Prostate gland (tissue), 2 donors: ENCODE results near the gene CEBPZOS. TPM values are rescaled to one million over a fixed set of nuclear protein-coding genes. Genes with fewer than 3 reads are reported as not detected.

Experiments
- DNase-seq: peaks from one replicate; pipeline ENCODE4 v3.0.0-alpha.2; 2019; ENCODE audit warnings: low spot score
- H3K27ac ChIP-seq, 2 donors: fragments of 200-600 bp; sonication (generic); 2 replicates each; pipeline ENCODE4 v1.5.1; 2017 to 2019
- H3K27me3 ChIP-seq: fragments of 200-600 bp; sonication (generic); replicated peaks from 2 replicates; pipeline ENCODE4 v1.5.1; 2019; ENCODE audit not compliant: insufficient read depth
- H3K36me3 ChIP-seq, 2 donors: fragments of 200-600 bp; sonication (generic); 1 replicate in 1 of 2; 2 replicates in 1 of 2; pipeline versions ENCODE4 v1.5.1 to v1.8.1; 2017 to 2019
- H3K4me1 ChIP-seq: fragments of 200-600 bp; sonication (generic); replicated peaks from 2 replicates; pipeline ENCODE4 v1.5.1; 2019
- H3K4me3 ChIP-seq, 2 donors: fragments of 200-600 bp; sonication (generic); 2 replicates each; pipeline ENCODE4 v1.5.1; 2017 to 2019
- H3K9me3 ChIP-seq: fragments of 200-600 bp; sonication (generic); 2 replicates; pipeline ENCODE4 v1.5.1; 2017
- POLR2A ChIP-seq: fragments of 450-650 bp; IDR thresholded peaks from one replicate; pipeline ENCODE4 v1.6.1; 2016; ENCODE audit warnings: antibody characterized with exemption, mild to moderate bottlenecking
- POLR2AphosphoS5 ChIP-seq: sonication (generic); formaldehyde crosslinking; IDR thresholded peaks from one replicate; pipeline ENCODE4 v1.6.1; 2017; ENCODE audit warnings: antibody characterized with exemption
- WGBS: methylation state at CpG from one replicate; pipeline ENCODE4 v1.1.5; 2018; 5-methylcytosine and 5-hydroxymethylcytosine counted together
- intact Hi-C: fragments of 100-400 bp; cut with DNase I; formaldehyde crosslinking; loops from one replicate; pipeline ENCODE4 v1.14.2; 2022
- total RNA-seq, 2 donors: library from RNA; depleted of rRNA; stranded (reverse); fragments of >200 nt; gene quantifications; one replicate each; pipeline ENCODE4 v1.1.0, GENCODE V29; 2016
- TF ChIP-seq, protein P1 (sequence below), 4 experiments: fragments of 200-600 bp in 2 of 4; fragments of 450-650 bp in 2 of 4; sonication (generic) in 2 of 4; IDR thresholded peaks; 1 replicate in 3 of 4; 2 replicates in 1 of 4; pipeline ENCODE4 v1.5.1; 2016 to 2019; ENCODE audit warnings: antibody characterized with exemption in 4 of 4, mild to moderate bottlenecking in 2 of 4, moderate library complexity in 2 of 4

CEBPZOS gene
- total RNA-seq, 2 donors from 2014 or later = 24.3 to 45.2 TPM

DNA sequence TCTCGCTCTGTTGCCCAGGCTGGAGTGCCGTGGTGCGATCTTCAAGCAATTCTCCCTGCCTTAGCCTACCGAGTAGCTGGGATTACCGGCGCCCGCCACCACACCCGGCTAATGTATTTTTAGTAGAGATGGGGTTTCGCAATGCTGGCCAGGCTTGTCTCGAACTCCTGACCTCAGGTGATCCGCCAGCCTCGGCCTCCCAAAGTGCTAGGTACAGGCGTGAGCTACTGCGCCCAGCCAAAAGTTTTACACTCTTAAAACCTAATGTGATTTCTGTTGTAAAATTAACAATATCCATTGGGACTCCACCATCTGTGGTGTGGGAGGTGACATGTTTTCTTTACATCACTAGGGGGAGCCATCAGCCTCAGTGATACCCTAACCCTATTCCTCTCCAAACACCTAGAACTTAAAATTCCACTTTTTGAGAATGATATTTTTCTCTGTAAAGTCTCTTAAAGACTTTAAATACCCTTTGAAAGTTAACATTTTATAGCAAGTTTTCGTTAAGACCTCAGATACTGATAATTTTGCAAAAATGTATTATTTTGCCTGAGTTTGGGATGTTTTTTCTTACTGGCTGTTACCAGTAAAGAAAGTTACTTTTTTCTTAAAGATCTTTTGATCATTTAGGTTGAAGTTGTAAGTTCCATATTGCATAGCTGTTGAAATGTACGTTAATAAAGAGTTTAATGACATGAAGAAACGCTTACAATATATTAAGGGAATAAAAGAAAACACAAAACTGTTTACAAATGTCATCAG is 27.9 kb upstream of the CEBPZOS start:
- intact Hi-C loops = no loop called here
- no peak overlapping the region for H3K27ac ChIP-seq
- 54% methylated on average over 17 of the region's 17 CpGs for WGBS

DNA sequence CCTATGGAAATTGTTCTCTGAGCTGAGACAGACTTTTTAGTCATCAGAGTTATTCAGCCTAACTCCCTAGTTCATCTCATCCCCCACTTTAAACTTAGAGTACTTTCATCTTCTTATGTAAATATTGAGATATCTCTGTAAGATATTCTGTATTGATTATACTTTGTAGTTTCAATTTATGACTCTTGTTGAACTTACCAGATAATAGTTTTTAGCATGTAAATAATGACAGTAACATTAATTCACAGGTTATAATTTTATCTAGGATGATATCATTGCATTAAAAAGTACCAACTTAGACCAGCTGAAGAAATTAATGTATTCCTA is 24.7 kb upstream of the CEBPZOS start:
- H3K27ac ChIP-seq = no peak overlapping the region
- intact Hi-C loops = no loop called here

More for the DNA sequence above, 27.9 kb upstream of the CEBPZOS start:
- TF ChIP-seq POLR2AphosphoS5 = no peak
- TF ChIP-seq, protein P1, sequence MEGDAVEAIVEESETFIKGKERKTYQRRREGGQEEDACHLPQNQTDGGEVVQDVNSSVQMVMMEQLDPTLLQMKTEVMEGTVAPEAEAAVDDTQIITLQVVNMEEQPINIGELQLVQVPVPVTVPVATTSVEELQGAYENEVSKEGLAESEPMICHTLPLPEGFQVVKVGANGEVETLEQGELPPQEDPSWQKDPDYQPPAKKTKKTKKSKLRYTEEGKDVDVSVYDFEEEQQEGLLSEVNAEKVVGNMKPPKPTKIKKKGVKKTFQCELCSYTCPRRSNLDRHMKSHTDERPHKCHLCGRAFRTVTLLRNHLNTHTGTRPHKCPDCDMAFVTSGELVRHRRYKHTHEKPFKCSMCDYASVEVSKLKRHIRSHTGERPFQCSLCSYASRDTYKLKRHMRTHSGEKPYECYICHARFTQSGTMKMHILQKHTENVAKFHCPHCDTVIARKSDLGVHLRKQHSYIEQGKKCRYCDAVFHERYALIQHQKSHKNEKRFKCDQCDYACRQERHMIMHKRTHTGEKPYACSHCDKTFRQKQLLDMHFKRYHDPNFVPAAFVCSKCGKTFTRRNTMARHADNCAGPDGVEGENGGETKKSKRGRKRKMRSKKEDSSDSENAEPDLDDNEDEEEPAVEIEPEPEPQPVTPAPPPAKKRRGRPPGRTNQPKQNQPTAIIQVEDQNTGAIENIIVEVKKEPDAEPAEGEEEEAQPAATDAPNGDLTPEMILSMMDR (IDR thresholded peaks at IDR 0.05) = peak in 3 of 4 experiments; percentile 38 to 55 (median 52)
- no peaks in the 10 kb centered on the region for H3K4me1 ChIP-seq
- no peaks in the 10 kb centered on the region for H3K27me3 ChIP-seq
- DNase-seq = no peak
- no peaks in the 10 kb centered on the region for H3K36me3 ChIP-seq
- H3K4me3 ChIP-seq = no peak overlapping the region
- no peaks in the 10 kb centered on the region for H3K9me3 ChIP-seq

DNA sequence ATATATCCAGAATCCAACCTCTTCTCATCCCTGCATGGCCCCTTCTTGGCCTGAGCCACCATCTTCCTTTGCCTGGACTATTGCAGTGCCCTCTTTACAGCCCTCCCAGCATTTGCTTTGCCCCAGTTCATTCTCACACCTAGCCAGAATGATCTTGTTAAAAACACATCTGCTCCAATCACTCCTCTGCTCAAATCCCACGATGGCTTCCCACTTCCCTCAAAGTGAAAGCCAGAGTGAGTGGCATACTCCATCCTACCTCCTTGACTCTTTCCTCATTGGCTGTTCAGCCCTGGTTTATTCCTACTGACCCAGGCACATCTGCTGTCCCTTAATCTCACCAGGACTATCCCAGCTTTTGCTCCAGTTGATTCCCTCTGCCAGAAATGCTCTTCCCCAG is 22.6 kb upstream of the CEBPZOS start:
- intact Hi-C loops = no loop called here

More for the DNA sequence above, 24.7 kb upstream of the CEBPZOS start:
- no peaks in the 10 kb centered on the region for H3K4me1 ChIP-seq
- no peaks in the 10 kb centered on the region for H3K27me3 ChIP-seq
- H3K36me3 ChIP-seq = no peaks in the 10 kb centered on the region
- no peaks in the 10 kb centered on the region for H3K9me3 ChIP-seq
- no peak for DNase-seq
- no peak overlapping the region for H3K4me3 ChIP-seq
- no peak for TF ChIP-seq POLR2AphosphoS5
- no peak for TF ChIP-seq POLR2A

DNA sequence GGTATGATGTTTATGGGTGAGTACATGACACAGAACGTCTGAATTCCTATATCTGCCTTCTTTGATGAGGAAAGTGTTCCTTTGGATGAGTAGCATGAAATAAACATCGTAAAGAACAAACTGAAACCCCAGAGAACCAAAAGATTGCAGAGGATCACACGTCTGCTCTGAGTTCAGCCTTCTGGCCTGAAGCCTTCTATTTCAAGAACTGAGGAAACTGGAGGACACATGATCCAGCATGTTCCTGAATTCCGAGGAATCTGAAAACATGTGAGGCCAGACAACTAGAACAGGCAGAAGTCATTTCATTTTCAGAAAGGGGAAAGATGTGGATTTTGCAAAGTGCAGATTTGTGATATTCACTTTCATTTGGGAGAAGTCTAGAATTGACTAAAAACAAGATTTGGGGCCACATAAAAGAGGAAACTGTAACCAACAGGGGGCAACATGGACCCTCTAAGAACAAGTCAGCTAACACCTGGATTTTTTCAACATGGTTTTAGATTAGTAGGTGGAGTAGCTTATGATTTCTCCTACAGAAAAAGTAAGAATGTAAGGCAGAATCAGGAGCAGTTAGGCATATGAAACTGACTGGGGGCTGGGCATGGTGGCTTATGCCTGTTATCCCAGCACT is 16.2 kb upstream of the CEBPZOS start:
- H3K4me3 ChIP-seq = no peak overlapping the region
- peak; percentile 31 for DNase-seq
- TF ChIP-seq, protein P1 (IDR thresholded peaks at IDR 0.05) = no peak
- TF ChIP-seq POLR2AphosphoS5 = peak; percentile 76
- no peaks in the 10 kb centered on the region for H3K4me1 ChIP-seq
- H3K36me3 ChIP-seq = no peaks in the 10 kb centered on the region
- peak overlapping the region; percentile 15 to 53 for H3K27ac ChIP-seq
- 10% methylated on average over 4 of the region's 4 CpGs for WGBS
- no peaks in the 10 kb centered on the region for H3K27me3 ChIP-seq
- intact Hi-C loops = no loop called here
- no peaks in the 10 kb centered on the region for H3K9me3 ChIP-seq

More for the DNA sequence above, 22.6 kb upstream of the CEBPZOS start:
- TF ChIP-seq POLR2A = no peak
- no peak for TF ChIP-seq POLR2AphosphoS5
- TF ChIP-seq, protein P1 (IDR thresholded peaks at IDR 0.05) = no peak
- H3K27ac ChIP-seq = no peak overlapping the region
- no peak overlapping the region for H3K4me3 ChIP-seq
- no peaks in the 10 kb centered on the region for H3K9me3 ChIP-seq
- DNase-seq = no peak
- 88% methylated on average over 1 of the region's 1 CpG for WGBS
- no peaks in the 10 kb centered on the region for H3K27me3 ChIP-seq
- no peaks in the 10 kb centered on the region for H3K36me3 ChIP-seq
- no peaks in the 10 kb centered on the region for H3K4me1 ChIP-seq

DNA sequence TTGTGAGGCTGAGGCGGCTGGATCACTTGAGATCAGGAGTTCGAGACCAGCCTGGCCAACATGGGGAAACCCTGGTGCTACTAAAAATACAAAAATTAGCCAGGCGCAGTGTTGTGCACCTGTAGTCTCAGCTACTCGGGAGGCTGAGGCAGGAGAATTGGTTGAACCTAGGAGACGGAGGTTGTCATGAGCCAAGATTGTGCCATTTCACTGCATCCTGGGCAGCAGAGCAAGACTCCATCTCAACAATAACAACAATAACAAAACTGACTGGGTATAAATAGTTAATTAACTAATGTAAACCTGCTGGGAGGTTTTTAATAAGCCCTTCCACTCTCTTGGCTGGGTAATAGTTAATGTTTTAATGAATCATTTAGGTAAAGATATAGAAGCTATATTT is 15.7 kb upstream of the CEBPZOS start:
- DNase-seq = no peak
- H3K4me1 ChIP-seq = no peaks in the 10 kb centered on the region
- H3K27ac ChIP-seq = peak overlapping the region in 1 of 2 donors; percentile 53
- H3K36me3 ChIP-seq = no peaks in the 10 kb centered on the region
- TF ChIP-seq POLR2AphosphoS5 = no peak
- TF ChIP-seq, protein P1 (IDR thresholded peaks at IDR 0.05) = no peak
- no peak for TF ChIP-seq POLR2A
- H3K4me3 ChIP-seq = no peak overlapping the region
- no peaks in the 10 kb centered on the region for H3K27me3 ChIP-seq
- intact Hi-C loops = no loop called here
- 96% methylated on average over 5 of the region's 5 CpGs for WGBS
- no peaks in the 10 kb centered on the region for H3K9me3 ChIP-seq
